Measurements from ENCODE around the gene PXDN. TPM values are rescaled to one million over a fixed set of nuclear protein-coding genes. Genes with fewer than 3 reads are reported as not detected.
A peak's percentile ranks its signal among the peaks of the same experiment; 100 is the strongest.

The PXDN gene
- total and polyA plus RNA-seq, 9 of the 15 experiments (the other 6 are each of a cell fraction or from before 2014, with no cell fraction given), result 0.49 TPM; not detected in 8

DNA sequence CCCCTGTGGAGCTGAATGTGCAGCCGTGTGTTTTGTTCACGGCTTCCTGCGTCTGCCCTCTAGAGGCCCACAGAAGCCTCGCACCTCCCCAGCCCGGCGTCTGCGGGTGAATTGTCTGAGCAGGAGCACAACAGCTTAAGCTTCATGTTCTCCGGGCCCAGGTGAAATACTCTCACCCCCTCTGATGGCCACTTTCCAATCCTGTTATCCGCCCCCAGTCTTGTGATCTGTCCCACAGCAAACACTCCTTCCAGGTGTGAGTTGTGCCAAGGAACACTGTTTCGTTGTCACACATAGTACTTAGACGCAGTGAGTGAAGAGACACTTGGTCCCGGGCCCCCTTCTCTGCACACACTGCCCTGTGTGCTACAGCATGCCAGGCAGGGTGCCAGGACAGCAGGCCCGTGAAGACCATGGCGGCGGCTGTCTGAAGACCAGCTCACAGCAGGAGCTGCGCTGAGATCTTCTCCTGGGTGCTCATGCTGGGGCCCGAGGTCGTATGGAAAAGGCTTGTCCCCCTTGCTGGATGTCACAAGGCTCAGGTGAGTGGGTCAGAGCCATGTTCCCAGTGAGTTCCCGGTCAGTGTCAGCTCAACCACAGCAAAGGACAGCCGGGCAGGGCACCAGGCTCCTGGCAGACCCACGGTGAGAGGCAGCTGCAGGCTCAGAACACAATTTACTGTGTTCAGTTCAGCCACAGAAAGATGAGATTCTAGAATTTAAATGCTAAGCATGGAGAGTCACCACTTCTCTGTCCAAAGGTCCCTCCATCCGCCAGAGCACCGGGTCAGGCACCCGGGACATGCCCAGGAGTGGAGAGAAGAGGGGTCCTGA, 6.8 kb upstream of the PXDN start:
- Histone ChIP-seq H2AFZ (ENCODE audit: low read depth, low read length) (no peak overlapping the region), H3K9me1 (ENCODE audit: control insufficient read depth, insufficient read depth, low read length) (no peaks in the 10 kb centered on the region), H3K27ac (ENCODE audit: extremely low read depth, low read depth, low read length) (no peak overlapping the region), H3K79me2 (ENCODE audit: control insufficient read depth, insufficient read depth, low read length) (no peaks in the 10 kb centered on the region), H3K9me3 (replicated peaks; ENCODE audit: control insufficient read depth, insufficient read depth, low read depth, low read length) (no peaks in the 10 kb centered on the region), H3K9ac (ENCODE audit: insufficient read depth in 1 of 2, low read depth in 2 of 2, low read length in 2 of 2) (no peak overlapping the region), H3K4me1 (replicated peaks in 1 of 2; ENCODE audit: control insufficient read depth in 2 of 2, insufficient read depth in 2 of 2, low read length in 2 of 2) (no peaks in the 10 kb centered on the region), H3K4me2 (ENCODE audit: insufficient read depth, low read length) (no peak overlapping the region), H3K4me3 (no peak overlapping the region), H3K36me3 (ENCODE audit: control insufficient read depth, insufficient read depth, low read length) (no peaks in the 10 kb centered on the region), H4K20me1 (replicated peaks; ENCODE audit: control insufficient read depth, insufficient read depth, low read length) (no peaks in the 10 kb centered on the region; the same call in 1 of the 2 replicates), H3K27me3 (ENCODE audit: control insufficient read depth in 2 of 2, insufficient read depth in 2 of 2, low read length in 2 of 2) (peaks cover 0 to 25% of the 10 kb centered on the region in 2 experiments; a peak in 3 of 5 replicates)
- DNase-seq (ENCODE audit: extremely low read depth in 1 of 4, low spot score in 3 of 4) (peak; percentile 36 to 47 (median 42)), FAIRE-seq (no peak), ATAC-seq (peak; percentile 97)
- WGBS (ENCODE audit: insufficient coverage, low coverage, missing lambda C conversion rate), result 6% methylated on average over 18 of the region's 24 CpGs
- ChIA-PET POLR2A (interaction anchor here (0.6 kb wide), 1 partner anchor 1003 kb away, joined by 3 read pairs; no protein-coding TSS in a partner anchor), CTCF (ENCODE audit: low intra/inter-chr PET ratio) (no interaction called here)
- BruUV-seq (replicated peaks), result no TSS peak
- intact Hi-C loops (cut with micrococcal nuclease) (no loop called here), in situ Hi-C loops (cut with MboI) (no loop called here)
- TF ChIP-seq BACH1 (tag; IDR thresholded peaks at IDR 0.05) (no peak), NFATC3 (IDR thresholded peaks at IDR 0.05) (no peak), ATF7 (IDR thresholded peaks at IDR 0.05) (no peak), SLC30A9 (CRISPR knock-in tag; IDR thresholded peaks at IDR 0.05) (no peak), HNRNPK (IDR thresholded peaks at IDR 0.05; ENCODE audit: low read depth, low read length, poor library complexity, severe bottlenecking) (no peak), ZNF263 (CRISPR knock-in tag; IDR thresholded peaks at IDR 0.05; ENCODE audit: borderline replicate concordance) (no peak), TCFL5 (CRISPR knock-in tag; conservative IDR thresholded peaks at IDR 0.05) (no peak), RB1 (IDR thresholded peaks at IDR 0.05; ENCODE audit: low read depth) (no peak), SMAD3 (CRISPR knock-in tag; conservative IDR thresholded peaks at IDR 0.05) (no peak), GATAD2B (IDR thresholded peaks at IDR 0.05; ENCODE audit: borderline replicate concordance) (no peak), SMC3 (conservative IDR thresholded peaks at IDR 0.05; ENCODE audit: insufficient read depth, low read depth, low read length) (peak; percentile 41; the same call in 1 of the 2 replicates), FOXA3 (CRISPR knock-in tag; conservative IDR thresholded peaks at IDR 0.05 in 1 of 2, IDR thresholded peaks at IDR 0.05 in 1 of 2) (no peak), NRF1 (conservative IDR thresholded peaks at IDR 0.05 in 1 of 2, IDR thresholded peaks at IDR 0.05 in 1 of 2) (no peak), ELF2 (CRISPR knock-in tag; IDR thresholded peaks at IDR 0.05) (no peak)
- TF ChIP-seq, protein P1, sequence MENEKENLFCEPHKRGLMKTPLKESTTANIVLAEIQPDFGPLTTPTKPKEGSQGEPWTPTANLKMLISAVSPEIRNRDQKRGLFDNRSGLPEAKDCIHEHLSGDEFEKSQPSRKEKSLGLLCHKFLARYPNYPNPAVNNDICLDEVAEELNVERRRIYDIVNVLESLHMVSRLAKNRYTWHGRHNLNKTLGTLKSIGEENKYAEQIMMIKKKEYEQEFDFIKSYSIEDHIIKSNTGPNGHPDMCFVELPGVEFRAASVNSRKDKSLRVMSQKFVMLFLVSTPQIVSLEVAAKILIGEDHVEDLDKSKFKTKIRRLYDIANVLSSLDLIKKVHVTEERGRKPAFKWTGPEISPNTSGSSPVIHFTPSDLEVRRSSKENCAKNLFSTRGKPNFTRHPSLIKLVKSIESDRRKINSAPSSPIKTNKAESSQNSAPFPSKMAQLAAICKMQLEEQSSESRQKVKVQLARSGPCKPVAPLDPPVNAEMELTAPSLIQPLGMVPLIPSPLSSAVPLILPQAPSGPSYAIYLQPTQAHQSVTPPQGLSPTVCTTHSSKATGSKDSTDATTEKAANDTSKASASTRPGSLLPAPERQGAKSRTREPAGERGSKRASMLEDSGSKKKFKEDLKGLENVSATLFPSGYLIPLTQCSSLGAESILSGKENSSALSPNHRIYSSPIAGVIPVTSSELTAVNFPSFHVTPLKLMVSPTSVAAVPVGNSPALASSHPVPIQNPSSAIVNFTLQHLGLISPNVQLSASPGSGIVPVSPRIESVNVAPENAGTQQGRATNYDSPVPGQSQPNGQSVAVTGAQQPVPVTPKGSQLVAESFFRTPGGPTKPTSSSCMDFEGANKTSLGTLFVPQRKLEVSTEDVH (IDR thresholded peaks at IDR 0.05; ENCODE audit: low read depth, partially characterized antibody), result no peak
- TF ChIP-seq, protein P2, sequence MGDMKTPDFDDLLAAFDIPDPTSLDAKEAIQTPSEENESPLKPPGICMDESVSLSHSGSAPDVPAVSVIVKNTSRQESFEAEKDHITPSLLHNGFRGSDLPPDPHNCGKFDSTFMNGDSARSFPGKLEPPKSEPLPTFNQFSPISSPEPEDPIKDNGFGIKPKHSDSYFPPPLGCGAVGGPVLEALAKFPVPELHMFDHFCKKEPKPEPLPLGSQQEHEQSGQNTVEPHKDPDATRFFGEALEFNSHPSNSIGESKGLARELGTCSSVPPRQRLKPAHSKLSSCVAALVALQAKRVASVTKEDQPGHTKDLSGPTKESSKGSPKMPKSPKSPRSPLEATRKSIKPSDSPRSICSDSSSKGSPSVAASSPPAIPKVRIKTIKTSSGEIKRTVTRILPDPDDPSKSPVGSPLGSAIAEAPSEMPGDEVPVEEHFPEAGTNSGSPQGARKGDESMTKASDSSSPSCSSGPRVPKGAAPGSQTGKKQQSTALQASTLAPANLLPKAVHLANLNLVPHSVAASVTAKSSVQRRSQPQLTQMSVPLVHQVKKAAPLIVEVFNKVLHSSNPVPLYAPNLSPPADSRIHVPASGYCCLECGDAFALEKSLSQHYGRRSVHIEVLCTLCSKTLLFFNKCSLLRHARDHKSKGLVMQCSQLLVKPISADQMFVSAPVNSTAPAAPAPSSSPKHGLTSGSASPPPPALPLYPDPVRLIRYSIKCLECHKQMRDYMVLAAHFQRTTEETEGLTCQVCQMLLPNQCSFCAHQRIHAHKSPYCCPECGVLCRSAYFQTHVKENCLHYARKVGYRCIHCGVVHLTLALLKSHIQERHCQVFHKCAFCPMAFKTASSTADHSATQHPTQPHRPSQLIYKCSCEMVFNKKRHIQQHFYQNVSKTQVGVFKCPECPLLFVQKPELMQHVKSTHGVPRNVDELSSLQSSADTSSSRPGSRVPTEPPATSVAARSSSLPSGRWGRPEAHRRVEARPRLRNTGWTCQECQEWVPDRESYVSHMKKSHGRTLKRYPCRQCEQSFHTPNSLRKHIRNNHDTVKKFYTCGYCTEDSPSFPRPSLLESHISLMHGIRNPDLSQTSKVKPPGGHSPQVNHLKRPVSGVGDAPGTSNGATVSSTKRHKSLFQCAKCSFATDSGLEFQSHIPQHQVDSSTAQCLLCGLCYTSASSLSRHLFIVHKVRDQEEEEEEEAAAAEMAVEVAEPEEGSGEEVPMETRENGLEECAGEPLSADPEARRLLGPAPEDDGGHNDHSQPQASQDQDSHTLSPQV (IDR thresholded peaks at IDR 0.05), result no peak

Measured in K562 (cell line).